ENCODE measurements around the gene PLCL2.

GRCh38 chr3:16995601-16996000, 110.8 kb downstream of the PLCL2 start:
- TF ChIP-seq, protein P1, sequence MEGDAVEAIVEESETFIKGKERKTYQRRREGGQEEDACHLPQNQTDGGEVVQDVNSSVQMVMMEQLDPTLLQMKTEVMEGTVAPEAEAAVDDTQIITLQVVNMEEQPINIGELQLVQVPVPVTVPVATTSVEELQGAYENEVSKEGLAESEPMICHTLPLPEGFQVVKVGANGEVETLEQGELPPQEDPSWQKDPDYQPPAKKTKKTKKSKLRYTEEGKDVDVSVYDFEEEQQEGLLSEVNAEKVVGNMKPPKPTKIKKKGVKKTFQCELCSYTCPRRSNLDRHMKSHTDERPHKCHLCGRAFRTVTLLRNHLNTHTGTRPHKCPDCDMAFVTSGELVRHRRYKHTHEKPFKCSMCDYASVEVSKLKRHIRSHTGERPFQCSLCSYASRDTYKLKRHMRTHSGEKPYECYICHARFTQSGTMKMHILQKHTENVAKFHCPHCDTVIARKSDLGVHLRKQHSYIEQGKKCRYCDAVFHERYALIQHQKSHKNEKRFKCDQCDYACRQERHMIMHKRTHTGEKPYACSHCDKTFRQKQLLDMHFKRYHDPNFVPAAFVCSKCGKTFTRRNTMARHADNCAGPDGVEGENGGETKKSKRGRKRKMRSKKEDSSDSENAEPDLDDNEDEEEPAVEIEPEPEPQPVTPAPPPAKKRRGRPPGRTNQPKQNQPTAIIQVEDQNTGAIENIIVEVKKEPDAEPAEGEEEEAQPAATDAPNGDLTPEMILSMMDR (IDR thresholded peaks at IDR 0.05) = no peak
- TF ChIP-seq POLR2A (IDR thresholded peaks at IDR 0.05) = no peak
